Stimulated activated CD8-positive, alpha-beta memory T cell treated with anti-CD3 and anti-CD28 coated beads, Interleukin-7, amount 100 ng/mL, for 4 hours (primary cell): ENCODE results near the gene DBP.
"Not testable (repeated sequence)": the region's sequence is repeated elsewhere in the genome, so short reads cannot be mapped to it uniquely, and the experiment has no call there.

ENCODE experiments used
- DNase-seq, 2 donors: peaks; one replicate each; pipeline ENCODE4 v3.0.0-alpha.2; 2020; ENCODE audit warnings: low read depth in 2 of 2

DBP gene, protein sequence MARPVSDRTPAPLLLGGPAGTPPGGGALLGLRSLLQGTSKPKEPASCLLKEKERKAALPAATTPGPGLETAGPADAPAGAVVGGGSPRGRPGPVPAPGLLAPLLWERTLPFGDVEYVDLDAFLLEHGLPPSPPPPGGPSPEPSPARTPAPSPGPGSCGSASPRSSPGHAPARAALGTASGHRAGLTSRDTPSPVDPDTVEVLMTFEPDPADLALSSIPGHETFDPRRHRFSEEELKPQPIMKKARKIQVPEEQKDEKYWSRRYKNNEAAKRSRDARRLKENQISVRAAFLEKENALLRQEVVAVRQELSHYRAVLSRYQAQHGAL

GRCh38 chr19:48636859-48637448 is at the start of gene DBP:
Gene DBP, minus strand, starts transcription at chr19:48637379. Its CDS starts 385 bp downstream, at chr19:48636994.
- DNase-seq, result no peak

DNA sequence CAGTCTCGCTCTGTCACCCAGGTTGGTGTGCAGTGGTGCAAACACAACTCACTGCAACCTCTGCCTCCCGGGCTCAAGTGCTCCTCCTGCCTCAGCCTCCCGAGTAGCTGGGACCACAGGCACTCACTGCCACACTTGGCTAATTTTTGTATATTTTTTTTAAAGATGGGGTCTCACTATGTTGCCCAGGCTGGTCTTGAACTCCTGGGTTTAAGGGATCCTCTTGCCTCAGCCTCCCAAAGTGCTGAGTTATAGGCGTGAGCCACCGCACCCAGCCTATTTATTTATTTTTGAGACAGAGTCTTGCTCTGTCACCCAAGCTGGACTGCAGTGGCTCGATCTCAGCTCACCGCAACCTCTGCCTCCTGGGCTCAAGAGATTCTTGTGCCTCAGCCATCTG is 49.5 kb upstream of the DBP start:
- DNase-seq, result not testable (repeated sequence)

GRCh38 chr19:48686088-48686487 is 48.9 kb upstream of the DBP start:
- no peak for DNase-seq

- DNase-seq, result no peak
Observed at GRCh38 chr19:48685583-48685982, 48.4 kb upstream of the DBP start.

DNA sequence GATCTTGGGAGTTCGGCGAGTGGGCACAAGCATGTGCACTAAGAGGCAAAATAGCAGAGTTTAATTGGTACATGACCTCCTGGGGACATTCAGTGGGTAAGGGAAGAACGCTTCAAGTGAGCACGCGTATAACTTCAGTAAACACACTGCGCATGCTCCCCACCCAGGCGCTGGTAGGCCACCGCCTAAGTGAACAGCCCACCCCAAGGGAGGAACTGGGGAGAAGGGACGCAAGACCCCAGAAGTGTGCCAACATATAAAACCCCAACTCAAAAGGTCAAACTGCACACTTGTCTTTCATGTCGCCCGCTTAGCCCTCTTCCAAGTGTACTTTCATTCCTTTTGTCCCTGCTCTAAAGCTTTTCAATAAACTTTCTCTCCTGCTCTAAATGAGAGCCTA is 46.2 kb upstream of the DBP start:
- DNase-seq, result no peak

GRCh38 chr19:48681127-48681470 is 43.9 kb upstream of the DBP start:
- no peak for DNase-seq

- DNase-seq, result no peak
Observed at GRCh38 chr19:48680436-48681126, 43.4 kb upstream of the DBP start.

DNA sequence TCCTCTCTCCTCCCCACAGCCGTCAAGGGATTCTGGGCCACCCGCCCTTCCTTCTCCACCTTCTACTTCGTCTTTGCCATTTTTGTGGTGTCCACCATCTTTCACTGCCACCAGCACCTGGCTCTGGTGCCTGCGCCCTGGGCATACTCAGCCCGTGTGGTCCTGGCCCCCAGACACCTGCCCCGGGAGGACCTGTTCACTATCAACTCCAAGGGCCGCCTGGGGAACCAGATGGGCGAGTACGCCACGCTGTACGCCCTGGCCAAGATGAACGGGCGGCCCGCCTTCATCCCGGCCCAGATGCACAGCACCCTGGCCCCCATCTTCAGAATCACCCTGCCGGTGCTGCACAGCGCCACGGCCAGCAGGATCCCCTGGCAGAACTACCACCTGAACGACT is 42.8 kb upstream of the DBP start:
- DNase-seq, result not testable (repeated sequence)

- no peak for DNase-seq
Observed at GRCh38 chr19:48678201-48678600, 41.0 kb upstream of the DBP start.

DNA sequence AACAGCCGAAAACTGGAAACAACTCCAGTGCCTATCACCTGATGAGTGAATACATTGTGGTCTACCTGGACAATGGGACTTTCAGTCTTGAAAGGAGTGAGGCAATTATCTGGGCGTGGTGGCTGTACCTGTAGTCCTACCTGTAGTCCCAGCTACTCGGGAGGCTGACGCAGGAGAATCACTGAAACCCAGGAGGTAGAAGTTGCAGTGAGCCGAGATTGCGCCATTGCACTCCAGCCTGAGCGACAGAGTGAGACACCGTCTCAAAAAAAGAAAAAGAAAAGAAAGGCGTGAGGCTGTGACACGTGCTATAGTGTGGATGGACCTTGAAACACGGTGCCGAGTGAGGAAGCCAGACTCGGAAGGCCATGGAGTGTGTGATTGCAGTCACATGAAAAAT is 39.7 kb upstream of the DBP start:
- no peak for DNase-seq

DNA sequence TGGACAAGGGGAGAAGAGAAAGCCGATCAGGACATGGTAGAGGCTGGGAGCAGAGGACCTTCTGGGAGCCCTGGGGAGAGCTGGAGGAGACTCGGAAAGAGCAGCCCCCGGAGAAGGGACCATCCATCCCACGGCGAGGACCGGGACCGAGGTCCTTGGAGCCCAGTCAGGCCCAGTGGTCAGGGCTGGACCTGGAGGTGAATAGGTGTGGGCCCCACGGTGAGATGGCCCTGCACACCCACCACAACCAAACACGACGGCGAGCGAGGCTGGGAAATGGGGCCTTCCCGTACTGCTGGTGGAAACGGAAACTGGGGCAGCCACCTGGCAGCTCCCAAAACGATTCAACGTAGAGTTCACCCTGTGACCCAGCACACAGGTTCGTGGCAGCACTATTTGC is 39.3 kb upstream of the DBP start:
- DNase-seq, result no peak

- DNase-seq, result peak; percentile 42 to 60
Observed at GRCh38 chr19:48674921-48675824, 38.0 kb upstream of the DBP start.

DNA sequence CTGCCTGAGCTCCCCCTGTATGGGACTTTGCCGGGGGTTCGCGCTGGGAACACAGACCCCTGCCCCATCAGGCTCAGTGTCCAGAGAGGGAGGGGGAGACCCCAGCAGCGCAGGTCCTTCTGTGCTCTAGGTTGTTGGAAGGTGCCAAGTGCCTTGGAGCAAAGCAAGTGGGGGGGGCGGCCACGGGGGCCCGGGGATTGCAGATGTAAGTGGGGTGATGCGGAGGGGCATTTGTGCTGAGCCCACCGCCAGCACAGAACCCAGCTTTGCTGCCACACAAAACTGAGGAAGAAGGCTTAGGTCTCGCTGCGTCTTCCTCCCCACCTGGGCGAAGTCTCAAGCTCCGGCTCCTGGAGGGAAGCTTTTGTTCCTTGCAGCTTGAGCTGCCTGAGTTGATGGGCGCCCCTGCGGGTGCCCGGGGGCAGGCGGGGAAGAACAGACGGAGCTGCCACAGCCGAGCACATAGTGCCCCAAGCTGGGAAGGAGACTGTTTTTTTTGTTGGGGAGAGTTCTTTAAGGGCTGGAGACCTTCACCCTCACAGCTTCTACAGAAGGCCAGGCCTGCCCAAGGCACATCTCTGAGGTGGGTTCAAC is 37.1 kb upstream of the DBP start:
- DNase-seq, result no peak

DNA sequence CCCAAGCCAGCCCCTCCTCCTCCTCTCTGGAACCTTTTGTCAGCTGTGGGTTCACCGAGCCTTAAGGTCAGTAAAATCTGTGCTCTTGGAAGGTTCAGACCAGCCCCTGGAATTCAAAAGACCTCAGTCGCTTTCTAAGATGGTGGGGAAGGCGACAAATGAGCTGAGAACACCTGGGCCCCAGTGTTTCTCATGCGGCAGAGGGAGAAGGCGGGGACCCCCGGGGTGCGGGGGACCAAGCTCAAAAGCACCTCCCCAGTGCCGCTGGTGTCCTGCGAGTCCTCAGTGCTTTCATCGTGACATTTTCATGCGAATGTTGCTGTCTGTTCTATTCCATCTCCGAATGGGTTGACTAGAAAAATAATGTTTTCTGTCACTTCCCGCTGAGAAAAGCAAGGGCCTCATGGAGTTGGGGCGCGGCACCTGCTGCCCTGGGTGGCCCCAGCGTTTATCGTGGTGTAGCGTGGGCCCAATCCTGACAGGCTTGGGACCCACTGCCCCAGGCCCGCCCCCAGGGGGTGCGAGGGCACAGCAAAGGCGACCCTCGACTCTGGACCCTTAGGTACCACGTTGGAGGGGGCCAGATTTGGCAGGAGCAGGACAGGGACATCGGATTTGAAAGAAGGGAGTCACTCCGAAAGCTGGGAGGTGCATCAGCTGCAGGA is 36.4 kb upstream of the DBP start:
- DNase-seq, result no peak

GRCh38 chr19:48672994-48673393 is 35.8 kb upstream of the DBP start, which contains the start of gene NTN5:
Gene NTN5, minus strand, starts transcription at chr19:48673017. Its CDS starts 2,031 bp downstream, at chr19:48670986.
- no peak for DNase-seq

- no peak for DNase-seq
Observed at GRCh38 chr19:48671446-48671995, 34.3 kb upstream of the DBP start.

GRCh38 chr19:48670699-48671445 is 33.7 kb upstream of the DBP start:
- no peak for DNase-seq

GRCh38 chr19:48669903-48670668 is 32.9 kb upstream of the DBP start:
- no peak for DNase-seq

DNA sequence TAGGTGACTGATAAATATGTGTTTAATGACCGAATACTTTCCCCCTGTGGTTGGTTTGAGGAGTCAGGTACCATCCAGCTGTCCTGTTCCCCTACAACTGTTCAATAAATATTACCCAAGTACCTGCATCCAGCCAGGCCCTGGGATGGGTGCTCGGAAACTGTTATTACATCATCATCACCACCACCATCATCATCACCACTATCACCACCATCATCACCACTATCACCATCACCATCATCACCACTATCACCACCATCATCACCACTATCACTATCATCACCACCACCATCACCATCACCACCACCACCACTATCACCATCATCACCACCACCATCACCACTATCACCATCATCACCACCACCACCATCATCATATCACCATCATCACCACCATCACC is 31.6 kb upstream of the DBP start:
- DNase-seq, result no peak
